ENCODE results near the gene MTF2.
A peak's percentile ranks its signal among the peaks of the same experiment; 100 is the strongest.
"Not testable (repeated sequence)": the region's sequence is repeated elsewhere in the genome, so short reads cannot be mapped to it uniquely, and the experiment has no call there.

Gene MTF2

DNA sequence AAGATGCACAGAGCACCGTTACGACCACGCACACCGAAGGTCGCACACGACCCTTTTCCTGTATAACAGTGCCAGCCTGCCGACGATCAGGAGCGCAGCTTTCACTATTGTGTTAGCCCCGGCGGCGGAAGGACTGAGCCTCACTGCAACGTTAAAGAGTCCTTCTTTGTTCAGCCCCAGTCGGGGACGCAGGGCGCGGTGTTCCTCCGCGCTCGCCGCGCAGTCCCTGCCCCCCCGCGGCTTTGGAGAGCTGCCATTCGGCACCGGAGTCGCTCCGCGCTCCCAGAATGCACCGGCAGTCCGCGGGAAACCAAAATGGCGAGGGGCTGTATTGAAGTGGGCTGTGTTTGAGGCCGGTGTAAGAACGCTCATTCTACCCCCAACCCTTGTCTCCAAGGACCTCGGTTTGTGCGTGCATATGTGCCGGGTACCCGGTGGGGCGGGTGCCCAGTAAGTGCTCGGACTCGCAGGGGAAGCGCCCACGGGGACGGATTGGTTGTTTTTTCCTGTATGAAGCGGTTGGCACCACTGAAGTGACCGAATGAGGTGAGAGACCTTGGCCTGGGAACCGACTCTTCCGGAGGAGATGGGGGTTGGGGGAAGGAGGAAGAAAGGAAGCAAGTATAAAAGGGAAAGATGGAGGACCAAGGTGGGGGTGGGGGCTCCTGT lies at the start of gene MTF2:
MTF2 (plus strand) TSS at position 298 of the 669 bp plus-strand sequence; CDS start at position 542, 244 bp downstream.
- DNase-seq (ENCODE audit: low read depth in 2 of 2), result peak; percentile 82 to 90

DNA sequence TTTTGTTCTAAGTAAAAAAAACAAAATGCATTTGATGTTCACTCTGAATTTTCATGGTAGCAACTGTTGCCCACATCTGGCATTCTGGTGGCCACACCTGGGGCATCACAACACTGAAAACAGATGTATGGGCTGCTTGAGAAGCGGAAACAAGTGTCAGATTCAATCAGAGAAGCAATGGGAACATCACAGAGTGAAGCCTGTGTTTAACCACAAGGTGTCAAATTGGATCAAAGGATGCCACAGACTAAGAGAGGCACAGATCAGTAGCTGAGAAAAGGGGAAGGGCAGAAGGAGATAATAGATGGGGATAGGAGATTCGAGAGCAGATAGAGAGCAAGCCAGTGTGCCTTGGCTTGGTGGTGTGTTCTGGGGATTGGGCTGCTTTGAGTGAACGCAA lies 49.8 kb upstream of the MTF2 start:
- DNase-seq (ENCODE audit: low read depth in 2 of 2), result no peak

- DNase-seq (ENCODE audit: low read depth in 2 of 2), result not testable (repeated sequence)
These were observed 48.9 kb upstream of the MTF2 start for GRCh38 chr1:93030191-93030590.

- DNase-seq (ENCODE audit: low read depth in 2 of 2), result no peak
These were observed 47.4 kb upstream of the MTF2 start for GRCh38 chr1:93031711-93032110.

DNA sequence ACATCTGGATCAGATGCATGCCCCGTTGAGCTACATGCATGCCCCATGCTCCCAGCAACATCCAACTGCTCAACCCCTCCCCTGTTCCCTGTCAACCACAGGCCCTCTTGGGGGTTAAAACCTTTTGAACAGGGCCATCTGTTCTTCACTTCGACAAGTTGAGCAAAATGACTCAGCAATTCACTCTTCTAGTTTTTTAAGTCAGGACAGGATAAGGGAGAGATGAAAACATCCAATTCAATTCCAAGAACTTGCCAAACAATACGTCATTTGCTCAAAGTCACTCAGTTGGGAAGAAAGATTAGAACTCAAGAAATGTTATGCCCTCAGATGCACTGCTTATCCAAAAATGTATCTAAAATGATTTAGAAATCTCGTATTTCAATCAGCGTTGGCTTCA lies 46.1 kb upstream of the MTF2 start:
- DNase-seq (ENCODE audit: low read depth in 2 of 2), result no peak

- no peak for DNase-seq (ENCODE audit: low read depth in 2 of 2)
These were observed 45.3 kb upstream of the MTF2 start for GRCh38 chr1:93033785-93034184.

GRCh38 chr1:93034397-93034796 lies 44.7 kb upstream of the MTF2 start:
- DNase-seq (ENCODE audit: low read depth in 2 of 2), result no peak

DNA sequence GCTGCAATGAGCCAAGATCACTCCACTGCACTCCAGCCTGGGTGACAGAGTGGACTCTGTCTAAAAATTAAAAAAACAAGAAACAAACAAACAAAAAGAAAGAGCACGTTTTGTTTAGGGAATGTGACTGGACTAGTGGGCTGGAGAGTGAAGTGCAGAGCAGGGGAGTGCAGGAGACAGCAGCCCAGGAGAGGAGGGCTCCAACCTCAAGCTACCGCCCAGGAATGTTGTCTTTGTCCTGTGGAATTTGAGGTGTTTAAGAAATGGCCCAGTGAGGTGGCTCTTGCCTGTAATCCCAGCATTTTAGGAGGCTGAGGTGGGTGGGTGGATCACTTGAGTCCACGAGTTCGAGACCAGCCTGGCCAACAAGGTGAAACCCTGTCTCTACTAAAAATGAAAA lies 42.4 kb upstream of the MTF2 start:
- DNase-seq (ENCODE audit: low read depth in 2 of 2), result no peak

- no peak for DNase-seq (ENCODE audit: low read depth in 2 of 2)
These were observed 36.7 kb upstream of the MTF2 start for GRCh38 chr1:93042187-93043056.

GRCh38 chr1:93043057-93043557 lies 36.0 kb upstream of the MTF2 start:
- no peak for DNase-seq (ENCODE audit: low read depth in 2 of 2)

GRCh38 chr1:93047618-93048017 lies 31.5 kb upstream of the MTF2 start:
- DNase-seq (ENCODE audit: low read depth in 2 of 2), result no peak

GRCh38 chr1:93051961-93052360 lies 27.1 kb upstream of the MTF2 start:
- DNase-seq (ENCODE audit: low read depth in 2 of 2), result no peak

- DNase-seq (ENCODE audit: low read depth in 2 of 2), result no peak
These were observed 22.9 kb upstream of the MTF2 start for GRCh38 chr1:93056214-93056613.

- no peak for DNase-seq (ENCODE audit: low read depth in 2 of 2)
These were observed 22.4 kb upstream of the MTF2 start for GRCh38 chr1:93056649-93057048.

DNA sequence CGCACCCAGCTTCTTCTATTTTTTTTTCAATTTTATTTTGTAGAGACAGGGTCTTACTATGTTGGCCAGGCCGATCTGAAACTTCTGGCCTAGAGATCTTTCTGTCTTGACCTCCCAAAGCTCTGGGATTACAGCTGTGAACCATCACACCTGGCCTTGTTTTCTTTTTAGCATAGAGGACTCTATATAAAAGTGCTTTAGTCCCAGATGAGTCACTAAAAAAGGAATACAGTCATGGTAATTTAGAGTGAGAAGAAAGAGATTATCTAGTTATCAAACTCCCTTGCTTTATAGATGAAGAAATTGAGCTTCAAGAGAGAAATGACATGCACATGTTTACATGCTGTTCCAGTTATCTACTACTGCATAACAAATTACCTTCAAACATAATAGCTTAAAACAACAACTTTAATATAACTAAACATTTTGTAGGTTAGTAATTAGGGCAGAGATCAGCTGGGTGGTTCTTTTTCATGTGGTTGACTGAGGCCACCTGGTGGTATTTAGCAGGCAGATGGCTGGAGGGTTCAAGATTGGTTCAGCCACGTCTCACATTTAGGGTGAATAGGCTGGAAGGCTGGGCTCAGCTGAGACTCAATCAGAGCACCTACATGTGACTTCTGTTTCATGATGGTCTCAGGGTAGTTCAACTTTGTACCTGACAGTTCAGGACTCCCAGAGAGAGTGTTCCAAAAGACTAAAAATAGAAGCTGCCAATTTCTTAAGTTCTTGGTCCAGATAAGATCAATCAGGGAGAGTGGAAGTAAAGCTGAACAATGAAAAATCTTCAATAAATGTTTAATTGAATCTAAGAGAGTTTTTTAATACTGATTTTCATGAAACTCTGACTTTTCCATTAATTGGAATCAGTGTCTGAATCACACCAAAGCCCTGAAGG lies 16.9 kb upstream of the MTF2 start:
- DNase-seq (ENCODE audit: low read depth in 2 of 2), result no peak

DNA sequence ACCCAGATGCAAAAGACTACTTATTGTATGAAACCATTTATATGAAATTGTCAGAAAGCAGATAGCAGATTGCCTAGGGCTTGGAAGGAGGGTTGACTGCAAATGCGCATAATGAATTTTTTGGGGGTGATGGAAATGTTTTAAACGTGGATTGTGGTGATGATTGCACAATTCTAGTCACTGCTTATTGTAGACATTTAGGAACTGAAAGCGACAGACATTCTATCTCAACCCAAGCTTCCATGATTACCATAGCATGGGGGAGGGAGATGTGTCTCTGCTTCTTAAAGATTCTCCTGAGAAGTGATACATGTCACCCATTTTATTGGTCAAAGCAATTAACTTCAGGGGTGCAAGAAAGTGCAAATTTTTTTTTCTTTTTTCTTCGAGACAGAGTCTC lies 2.8 kb upstream of the MTF2 start:
- DNase-seq (ENCODE audit: low read depth in 2 of 2), result no peak

GRCh38 chr1:93078203-93078602 lies 880 bp upstream of the MTF2 start:
- DNase-seq (ENCODE audit: low read depth in 2 of 2), result no peak

GRCh38 chr1:93078638-93078985 lies 471 bp upstream of the MTF2 start:
- no peak for DNase-seq (ENCODE audit: low read depth in 2 of 2)

DNA sequence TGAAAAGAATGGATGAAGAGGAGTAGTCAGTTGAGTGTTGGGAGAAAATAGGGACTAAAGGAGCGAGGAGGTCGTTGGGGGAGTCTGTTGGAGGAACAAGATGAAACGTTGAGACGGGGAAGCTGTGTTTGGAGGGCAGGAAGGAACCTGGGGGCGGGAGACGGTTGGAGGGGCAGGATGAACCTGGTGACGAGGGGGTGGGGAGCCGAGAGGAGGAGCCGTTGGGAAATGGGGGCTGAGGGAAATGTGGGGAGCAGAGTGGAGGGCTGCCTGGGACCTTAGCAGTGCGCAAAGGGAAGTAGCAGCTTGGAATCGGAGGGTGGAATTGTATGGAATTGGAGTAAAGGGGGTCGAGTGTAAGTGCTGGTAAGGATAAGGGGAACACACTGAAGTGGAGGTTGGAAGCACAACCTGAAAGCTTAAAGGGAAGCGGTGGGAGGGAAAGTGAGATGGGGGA lies 630 bp downstream of the MTF2 start:
- DNase-seq (ENCODE audit: low read depth in 2 of 2), result no peak

- no peak for DNase-seq (ENCODE audit: low read depth in 2 of 2)
These were observed 1.2 kb downstream of the MTF2 start for GRCh38 chr1:93080179-93080823.

GRCh38 chr1:93081716-93082115 lies 2.6 kb downstream of the MTF2 start:
- DNase-seq (ENCODE audit: low read depth in 2 of 2), result no peak
